GM21367 (cell line): ENCODE data around the gene CD163.
"Not testable (repeated sequence)": the region's sequence is repeated elsewhere in the genome, so short reads cannot be mapped to it uniquely, and the experiment has no call there.

Source experiments
- ATAC-seq: cut with Tn5 transposase; IDR thresholded peaks from one replicate; pipeline ENCODE4 v1.9.1; 2021; ENCODE audit not compliant: unreplicated experiment

Gene CD163

DNA sequence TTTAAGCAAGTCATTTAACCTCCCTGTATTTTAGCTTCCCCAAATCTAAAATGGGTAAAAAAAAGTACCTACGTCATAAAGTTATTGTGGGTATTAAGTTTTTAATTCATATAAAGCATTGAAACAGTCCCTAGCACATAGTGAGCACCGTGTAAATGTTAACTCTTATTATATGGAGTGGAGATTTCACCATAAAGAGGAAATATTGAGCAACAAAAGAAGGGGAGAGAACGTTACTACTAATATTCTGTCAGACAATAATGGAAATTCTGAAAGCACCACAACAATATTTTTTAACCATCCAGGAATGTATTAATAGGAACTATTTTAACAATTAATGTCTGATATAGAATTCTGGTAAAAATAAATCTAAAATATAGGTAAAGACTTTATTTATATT lies 51.8 kb downstream of the CD163 start:
- ATAC-seq: no peak

DNA sequence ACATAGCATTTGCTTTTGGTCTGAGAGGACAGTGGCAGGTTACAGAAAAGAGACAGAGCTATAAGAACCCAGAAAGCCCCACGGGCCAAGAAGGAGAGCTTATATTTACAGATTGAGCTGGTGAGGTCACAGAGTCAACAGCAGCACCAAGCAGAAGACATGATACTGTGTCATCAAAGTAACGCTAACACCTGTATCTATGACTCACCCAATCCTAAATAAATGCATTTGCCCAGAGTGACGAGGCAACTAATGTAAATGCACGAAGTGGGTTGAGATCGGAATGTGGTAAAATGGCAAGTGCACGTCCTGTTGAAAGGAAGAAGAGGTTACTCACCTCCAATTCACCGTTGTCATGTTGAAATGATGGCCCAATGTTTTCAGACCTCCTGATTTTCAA lies 52.9 kb downstream of the CD163 start:
- no peak for ATAC-seq

DNA sequence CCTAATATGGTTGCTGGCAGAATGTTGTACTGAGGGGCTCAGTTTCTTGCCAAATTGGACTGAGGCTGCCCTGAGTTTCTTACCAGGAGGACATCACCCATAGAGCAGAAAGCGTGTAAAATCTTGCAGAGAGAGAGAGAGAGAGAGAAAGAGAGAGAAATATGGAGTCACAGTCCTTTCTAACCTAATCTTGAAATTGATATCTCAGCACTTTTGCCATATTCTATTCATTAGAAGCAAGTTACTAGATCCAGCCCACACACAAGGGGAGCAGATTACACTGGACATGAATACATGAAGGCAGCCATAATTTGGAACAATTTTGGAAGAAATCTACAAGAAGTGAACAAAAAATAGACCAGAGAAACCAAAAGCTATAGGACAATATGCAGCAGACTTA lies 55.5 kb downstream of the CD163 start:
- no peak for ATAC-seq

DNA sequence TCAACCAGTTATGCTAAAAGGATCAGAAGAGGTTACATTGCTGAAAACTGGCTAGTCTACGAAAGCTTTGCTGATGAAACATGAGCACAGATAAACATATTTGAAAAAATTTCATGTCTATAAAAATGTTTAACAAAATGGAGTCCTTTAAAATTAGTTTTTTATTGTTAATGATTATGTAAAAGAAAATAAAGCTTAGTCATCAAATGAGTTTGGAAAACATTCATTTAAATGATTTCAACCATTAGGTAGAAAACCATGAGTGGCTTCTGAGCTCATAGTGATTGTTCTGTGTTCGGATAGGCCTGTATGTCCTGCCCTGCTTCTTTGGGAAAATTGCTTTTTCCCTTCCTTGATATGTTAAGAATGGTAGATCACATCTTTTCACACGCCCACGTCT lies 59.0 kb downstream of the CD163 start:
- ATAC-seq: no peak

DNA sequence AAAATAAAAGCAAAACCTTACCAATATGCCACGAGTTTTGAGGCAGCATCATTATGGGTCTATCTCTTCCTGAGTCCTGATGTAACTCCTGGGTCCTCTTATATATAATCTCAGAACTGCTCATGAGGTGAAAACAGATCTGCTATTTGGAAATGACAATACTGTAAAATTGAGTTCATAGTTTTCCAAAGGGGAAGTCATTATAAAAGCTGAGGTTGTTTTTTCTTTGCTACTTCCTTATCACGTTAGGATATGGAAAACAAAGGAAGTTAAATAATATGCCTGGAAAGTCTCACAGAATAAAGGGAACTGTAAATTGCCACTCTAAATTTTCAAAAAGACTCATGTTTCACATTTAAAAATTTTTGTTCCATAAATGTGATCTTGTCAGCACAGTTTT lies 59.5 kb downstream of the CD163 start, which contains the start of gene CD163L1:
Gene CD163L1 (minus strand): TSS at position 78 of the 400 bp plus-strand sequence. CDS start 26 bp downstream, at position 52.
- ATAC-seq: no peak

DNA sequence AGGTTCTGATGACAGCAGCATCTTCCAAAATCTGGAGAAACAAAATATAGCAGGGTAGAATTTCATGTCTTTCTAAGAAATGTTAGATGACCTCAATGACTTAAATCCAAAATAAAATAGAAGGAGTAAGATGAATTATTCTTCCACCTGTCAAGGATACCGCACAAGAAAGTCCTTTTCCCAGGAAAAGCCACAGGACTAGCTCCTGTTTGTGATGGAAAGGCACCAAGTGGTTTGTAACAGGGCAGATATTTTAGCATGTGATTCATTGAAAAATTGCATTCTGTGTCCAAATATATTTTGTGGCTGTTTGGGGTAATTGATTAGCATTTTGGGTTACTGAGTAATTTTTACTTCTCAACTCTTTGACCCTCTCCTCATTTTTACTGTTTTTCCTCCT lies 62.4 kb downstream of the CD163 start:
- ATAC-seq: no peak

DNA sequence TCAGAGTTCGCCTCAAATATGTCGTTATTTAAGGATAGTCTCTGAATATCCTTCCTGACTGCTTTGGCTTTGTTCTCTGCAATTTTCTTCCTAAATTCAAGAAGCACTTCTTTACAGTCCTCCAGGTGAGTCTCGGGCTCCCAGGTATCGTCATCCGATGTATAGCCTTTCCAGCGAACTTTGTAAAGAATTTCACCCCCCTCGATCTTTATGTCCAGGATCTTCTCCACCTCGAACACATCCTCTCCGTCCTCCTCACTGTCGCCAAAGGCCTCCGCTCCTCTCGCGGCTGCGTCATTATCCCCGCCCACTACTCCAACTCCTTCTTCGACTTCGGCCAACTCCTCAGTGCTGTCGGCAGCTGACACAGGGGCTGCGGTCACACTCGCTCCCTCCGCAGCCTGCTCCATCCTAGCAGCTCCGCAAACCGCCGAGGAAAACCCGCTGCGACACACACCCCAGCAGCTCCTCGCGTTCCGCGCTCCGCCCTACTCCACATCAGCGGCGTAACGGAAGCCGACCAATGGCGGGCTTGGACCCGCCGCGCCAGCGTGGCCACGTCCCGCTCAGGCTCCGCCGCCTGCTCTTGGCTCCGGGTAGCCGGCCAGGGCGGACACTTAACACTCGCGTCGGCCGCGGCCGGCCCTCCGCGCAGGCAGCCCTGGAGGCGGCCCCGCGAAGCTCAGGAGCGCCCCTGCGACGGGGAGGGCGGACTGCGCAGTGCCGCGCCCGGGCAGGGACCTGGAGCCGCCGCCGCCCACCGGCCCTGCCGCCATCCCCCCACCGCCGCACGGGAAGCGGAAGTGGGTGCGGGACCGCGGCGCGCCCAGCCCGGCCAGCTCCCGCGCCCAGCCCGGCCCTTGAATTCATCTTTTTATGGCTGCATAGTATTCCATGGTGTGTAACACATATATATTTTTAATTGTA lies 63.7 kb downstream of the CD163 start:
- no peak for ATAC-seq

DNA sequence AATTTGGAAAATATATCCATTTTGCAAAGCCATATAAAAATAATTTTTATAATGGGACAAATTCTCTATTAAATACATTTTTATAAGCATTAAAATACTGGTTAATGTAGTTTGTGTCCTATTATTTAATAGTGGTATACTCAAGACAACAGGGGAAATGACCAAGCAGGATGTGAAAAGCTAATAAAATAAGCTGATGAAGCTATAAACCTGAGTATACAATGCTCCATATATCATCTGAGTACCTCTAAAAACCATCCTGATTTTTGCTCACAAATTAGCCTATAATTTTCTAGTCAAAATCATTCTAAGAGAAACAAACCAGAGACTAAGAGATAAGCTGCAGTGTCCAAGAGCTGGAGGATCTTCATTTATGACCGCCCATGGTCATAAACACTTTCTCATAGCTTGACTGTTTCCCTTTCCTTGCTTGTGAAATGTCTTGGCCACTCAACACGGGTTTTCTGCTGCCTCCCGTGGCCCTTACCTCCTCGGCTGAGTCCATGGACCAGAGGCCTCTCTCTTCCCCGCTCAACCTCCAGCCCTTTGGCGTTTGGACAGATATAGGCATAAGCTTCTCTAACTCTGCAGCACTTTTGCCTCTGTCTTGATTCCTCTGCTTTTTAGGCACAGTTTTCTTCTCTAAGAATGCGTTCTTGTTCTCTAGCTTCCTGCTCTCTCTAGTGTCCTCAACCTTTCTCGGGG lies 65.1 kb downstream of the CD163 start:
- not testable (repeated sequence) for ATAC-seq

DNA sequence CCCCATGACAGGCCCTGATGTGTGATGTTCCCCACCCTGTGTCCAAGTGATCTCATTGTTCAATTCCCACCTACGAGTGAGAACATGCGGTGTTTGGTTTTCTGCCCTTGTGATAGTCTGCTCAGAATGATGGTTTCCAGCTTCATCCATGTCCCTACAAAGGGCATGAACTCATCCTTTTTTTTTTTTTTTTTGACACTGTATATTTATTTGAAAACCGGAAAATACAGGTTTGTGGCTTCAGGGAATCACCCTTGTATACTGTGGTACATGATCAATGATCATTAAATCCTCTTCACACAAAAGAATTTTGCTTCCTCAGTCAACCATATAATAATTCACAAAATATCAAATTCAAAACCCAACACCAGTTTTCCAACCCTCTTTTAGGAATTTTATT lies 66.1 kb downstream of the CD163 start:
- ATAC-seq: not testable (repeated sequence)

DNA sequence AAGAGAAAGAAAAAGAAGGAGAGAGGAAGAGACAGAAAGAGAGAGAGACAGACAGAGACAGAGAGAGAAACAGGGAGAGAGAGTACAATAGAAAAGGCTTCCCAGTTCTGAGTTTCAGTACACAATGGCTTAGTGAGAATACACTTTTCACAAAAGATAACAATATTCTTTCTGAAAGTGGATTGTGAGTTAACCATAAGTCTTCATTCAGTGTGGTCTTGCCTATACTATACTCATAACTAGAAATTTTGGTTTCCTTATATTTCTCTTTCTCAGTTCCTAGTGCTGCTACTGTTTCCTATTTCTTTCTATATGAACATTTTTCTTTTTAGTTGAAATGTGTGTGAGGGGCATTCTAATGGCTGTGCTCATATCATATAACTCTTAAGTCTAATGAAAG lies 68.9 kb downstream of the CD163 start:
- no peak for ATAC-seq

DNA sequence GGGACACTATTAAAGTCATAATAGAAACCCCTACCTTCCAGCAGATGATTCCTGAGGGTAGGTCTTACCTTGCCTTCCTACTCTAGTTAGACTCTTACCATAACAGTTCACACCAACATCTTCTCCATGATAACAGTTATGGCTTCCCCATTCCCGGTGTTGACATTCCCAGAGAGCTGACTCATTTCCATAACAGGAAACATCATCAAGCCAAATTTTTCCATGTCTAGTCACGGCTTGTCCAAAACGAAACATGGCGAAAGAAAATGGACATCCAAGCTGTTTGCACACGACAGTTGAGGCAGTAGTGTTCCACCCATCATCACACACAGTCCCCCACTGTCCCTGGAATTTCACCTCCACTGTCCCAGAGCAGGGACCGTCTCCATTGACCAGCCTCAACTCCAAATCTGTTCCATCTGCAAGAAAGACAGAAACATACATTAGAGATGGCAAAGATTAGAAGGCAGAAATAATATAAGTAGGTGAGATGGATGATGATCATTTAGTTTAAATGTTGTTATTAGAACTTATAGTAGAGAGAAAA lies 70.2 kb downstream of the CD163 start:
- no peak for ATAC-seq

DNA sequence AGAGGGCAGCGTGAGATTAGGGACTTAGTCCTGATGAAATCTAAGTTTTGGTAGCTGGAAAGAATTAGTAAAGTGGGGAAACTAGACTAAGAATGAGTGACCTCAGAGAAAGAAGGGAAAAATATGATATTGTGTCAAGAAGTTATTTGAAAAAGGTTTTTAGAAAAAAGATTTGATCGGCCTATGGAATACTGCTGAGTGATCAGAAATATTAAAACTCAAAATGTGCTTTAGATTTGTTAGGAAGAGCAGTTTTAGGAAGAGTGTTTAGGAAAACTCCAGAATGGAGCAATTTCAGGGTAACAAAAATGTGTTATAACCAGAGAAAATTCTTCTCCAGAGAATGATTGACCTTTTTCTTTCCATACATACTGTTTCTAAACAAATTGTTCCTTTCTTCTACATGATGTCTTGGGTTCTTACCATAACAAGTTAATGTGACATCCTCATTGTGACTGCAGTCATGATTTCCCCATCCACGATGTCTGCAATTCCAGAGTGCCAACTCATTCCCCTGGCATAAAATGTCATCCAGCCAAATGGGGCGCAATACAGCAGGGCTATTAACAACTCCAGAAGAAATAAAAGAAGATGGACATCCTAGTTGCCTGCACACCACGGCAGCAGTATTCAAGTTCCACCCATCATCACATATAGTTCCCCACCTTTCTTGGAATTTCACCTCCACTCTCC lies 71.4 kb downstream of the CD163 start:
- ATAC-seq: no peak
